Pulmonary artery endothelial cell (primary cell): ENCODE results near the gene SORCS2. TPM values are rescaled to one million over a fixed set of nuclear protein-coding genes. Genes with fewer than 3 reads are reported as not detected.

ENCODE experiments used
- DNase-seq: peaks from one replicate; pipeline ENCODE4 v3.0.0-alpha.2; 2011; ENCODE audit warnings: low read depth, low spot score
- total RNA-seq: library from RNA; depleted of rRNA; stranded (reverse); fragments of >200 nt; gene quantifications from 2 replicates; pipeline ENCODE4 v1.2.3, GENCODE V29; 2014

SORCS2 gene
- total RNA-seq, 1 donor from 2014 or later, result not detected

GRCh38 chr4:7756071-7756470 is 563.7 kb downstream of the SORCS2 start:
- DNase-seq, result no peak

GRCh38 chr4:7756561-7757355 is 564.4 kb downstream of the SORCS2 start:
- DNase-seq, result no peak

- DNase-seq, result no peak
Observed at GRCh38 chr4:7757501-7758471, 565.4 kb downstream of the SORCS2 start.

- DNase-seq, result no peak
Observed at GRCh38 chr4:7758476-7758875, 566.1 kb downstream of the SORCS2 start.

- DNase-seq, result no peak
Observed at GRCh38 chr4:7759216-7759615, 566.9 kb downstream of the SORCS2 start.

GRCh38 chr4:7759635-7760034 is 567.3 kb downstream of the SORCS2 start:
- no peak for DNase-seq

GRCh38 chr4:7760228-7760627 is 567.9 kb downstream of the SORCS2 start:
- DNase-seq, result no peak

GRCh38 chr4:7760706-7761105 is 568.4 kb downstream of the SORCS2 start:
- no peak for DNase-seq

GRCh38 chr4:7761312-7761711 is 569.0 kb downstream of the SORCS2 start:
- DNase-seq, result no peak

GRCh38 chr4:7761720-7762119 is 569.4 kb downstream of the SORCS2 start:
- no peak for DNase-seq

GRCh38 chr4:7762376-7763030 is 570.2 kb downstream of the SORCS2 start:
- DNase-seq, result no peak

GRCh38 chr4:7763106-7763505 is 570.8 kb downstream of the SORCS2 start:
- DNase-seq, result no peak

GRCh38 chr4:7763788-7764187 is 571.5 kb downstream of the SORCS2 start:
- DNase-seq, result no peak

GRCh38 chr4:7764466-7764865 is 572.1 kb downstream of the SORCS2 start:
- DNase-seq, result no peak

GRCh38 chr4:7765666-7766065 is 573.3 kb downstream of the SORCS2 start:
- no peak for DNase-seq

- DNase-seq, result no peak
Observed at GRCh38 chr4:7766086-7766485, 573.7 kb downstream of the SORCS2 start.

GRCh38 chr4:7766661-7767345 is 574.5 kb downstream of the SORCS2 start:
- DNase-seq, result no peak

- no peak for DNase-seq
Observed at GRCh38 chr4:7767526-7767925, 575.2 kb downstream of the SORCS2 start.

GRCh38 chr4:7767966-7768365 is 575.6 kb downstream of the SORCS2 start:
- DNase-seq, result no peak

- DNase-seq, result no peak
Observed at GRCh38 chr4:7768736-7769135, 576.4 kb downstream of the SORCS2 start.
